ENCODE data around the gene CRYL1. TPM values are rescaled to one million over a fixed set of nuclear protein-coding genes. Genes with fewer than 3 reads are reported as not detected.
A peak's percentile ranks its signal among the peaks of the same experiment; 100 is the strongest.

CRYL1 gene
- total and polyA plus RNA-seq, 2 of the 13 experiments (the other 11 are each of a cell fraction or from before 2014, with no cell fraction given), result 57.2 to 115 TPM

DNA sequence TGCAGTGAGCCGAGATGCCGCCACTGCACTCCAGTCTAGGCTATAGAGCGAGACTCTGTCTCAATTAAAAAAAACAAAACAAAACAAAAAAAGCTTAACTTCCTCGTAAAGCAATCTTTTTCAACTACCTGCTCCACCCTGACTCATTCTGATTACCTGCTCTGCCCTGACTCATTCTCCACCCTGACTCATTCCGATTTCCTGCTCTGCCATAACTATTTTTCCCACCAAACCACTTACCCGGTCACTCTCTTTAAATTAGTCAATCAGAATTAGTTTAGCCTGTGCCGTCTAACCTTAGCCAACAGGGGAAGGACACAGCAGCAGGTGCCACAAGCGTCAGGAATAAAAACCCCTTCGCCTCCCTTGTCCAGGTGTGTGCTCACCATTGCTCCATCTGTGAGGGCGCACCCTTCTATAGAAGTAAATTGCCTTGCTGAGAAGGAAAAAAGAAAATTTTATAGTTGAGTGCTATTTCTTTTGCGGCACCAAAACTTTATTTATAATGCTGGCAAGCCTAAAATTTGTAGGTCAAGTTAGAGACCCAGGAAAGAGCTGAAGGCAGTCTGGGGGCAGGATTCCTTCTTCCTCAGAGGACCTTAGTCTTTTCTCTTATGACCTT, 39.6 kb upstream of the CRYL1 start (continued):
- TF ChIP-seq, protein P1, sequence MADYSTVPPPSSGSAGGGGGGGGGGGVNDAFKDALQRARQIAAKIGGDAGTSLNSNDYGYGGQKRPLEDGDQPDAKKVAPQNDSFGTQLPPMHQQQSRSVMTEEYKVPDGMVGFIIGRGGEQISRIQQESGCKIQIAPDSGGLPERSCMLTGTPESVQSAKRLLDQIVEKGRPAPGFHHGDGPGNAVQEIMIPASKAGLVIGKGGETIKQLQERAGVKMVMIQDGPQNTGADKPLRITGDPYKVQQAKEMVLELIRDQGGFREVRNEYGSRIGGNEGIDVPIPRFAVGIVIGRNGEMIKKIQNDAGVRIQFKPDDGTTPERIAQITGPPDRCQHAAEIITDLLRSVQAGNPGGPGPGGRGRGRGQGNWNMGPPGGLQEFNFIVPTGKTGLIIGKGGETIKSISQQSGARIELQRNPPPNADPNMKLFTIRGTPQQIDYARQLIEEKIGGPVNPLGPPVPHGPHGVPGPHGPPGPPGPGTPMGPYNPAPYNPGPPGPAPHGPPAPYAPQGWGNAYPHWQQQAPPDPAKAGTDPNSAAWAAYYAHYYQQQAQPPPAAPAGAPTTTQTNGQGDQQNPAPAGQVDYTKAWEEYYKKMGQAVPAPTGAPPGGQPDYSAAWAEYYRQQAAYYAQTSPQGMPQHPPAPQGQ (CRISPR knock-in tag; IDR thresholded peaks at IDR 0.05; ENCODE audit: borderline replicate concordance), result no peak
- TF ChIP-seq SATB2 (CRISPR knock-in tag; IDR thresholded peaks at IDR 0.05), result no peak
- 0 out of 2 replicates have a peak, but pooled peaks have one; percentile 21 for TF ChIP-seq FOSL2 (CRISPR knock-in tag; IDR thresholded peaks at IDR 0.05)
- no peak for TF ChIP-seq SMARCC2 (IDR thresholded peaks at IDR 0.05)
- no peak for TF ChIP-seq ZSCAN9 (CRISPR knock-in tag; IDR thresholded peaks at IDR 0.05; ENCODE audit: borderline replicate concordance)

DNA sequence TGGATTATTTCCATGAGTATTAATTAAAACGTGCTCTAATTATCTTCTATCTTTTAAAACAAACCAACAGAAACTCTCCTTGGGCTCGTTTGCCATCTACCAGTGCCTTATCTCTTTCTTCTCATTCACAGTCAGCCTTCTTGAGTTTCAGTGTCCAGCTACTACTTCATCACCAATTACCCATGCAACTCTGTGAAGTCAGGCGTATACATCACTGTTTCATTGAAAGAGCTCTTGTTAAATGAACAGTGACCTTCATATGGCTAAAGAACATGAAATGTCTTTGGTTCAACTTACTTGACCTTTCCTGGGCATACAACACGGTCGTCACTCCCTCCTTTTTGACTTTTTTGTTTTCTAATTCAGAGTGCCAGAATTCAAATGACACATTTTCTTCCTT, 36.1 kb upstream of the CRYL1 start:
- no peak for DNase-seq (ENCODE audit: low spot score)
- no peak overlapping the region for H3K9ac ChIP-seq (ENCODE audit: insufficient read depth, low read depth, low read length)
- ATAC-seq, result no peak
- 83% methylated on average over 5 of the region's 5 CpGs for WGBS (ENCODE audit: low lambda C conversion rate)
- no peaks in the 10 kb centered on the region for H4K20me1 ChIP-seq (ENCODE audit: insufficient read depth, low read length)
- H3K9me3 ChIP-seq (ENCODE audit: low read length), result peaks cover 8% of the 10 kb centered on the region; the same call in 1 of the 2 replicates
- FAIRE-seq, result no peak
- H3K4me2 ChIP-seq (ENCODE audit: low read depth, low read length), result no peak overlapping the region
- ChIA-PET POLR2A (interaction anchor here (1.5 to 2.0 kb wide), 2 partner anchors 36 to 57 kb away, joined by 3 to 4 read pairs; partner anchors contain the start of gene CRYL1), CTCF (ENCODE audit: low intra/inter-chr PET ratio, low total read pairs) (no interaction called here)
- no peaks in the 10 kb centered on the region for H3K79me2 ChIP-seq (ENCODE audit: insufficient read depth, low read length)
- intact Hi-C loops (cut with micrococcal nuclease; ENCODE audit: unreplicated experiment), result no loop called here
- no peaks in the 10 kb centered on the region for H3K36me3 ChIP-seq (replicated peaks in 1 of 2; ENCODE audit: control insufficient read depth in 1 of 2, insufficient read depth in 2 of 2, low read length in 2 of 2)
- no TSS peak for BruUV-seq (replicated peaks)
- in situ Hi-C loops (cut with HindIII; ENCODE audit: extremely low pct_ligation_motif_present, low pct_unique_long_range_greater_than_20kb), result no loop called here
- peak overlapping the region; percentile 92 for H3K27ac ChIP-seq (ENCODE audit: extremely low read length, insufficient read depth, low read length)
- peaks cover 62% of the 10 kb centered on the region for H3K4me1 ChIP-seq (ENCODE audit: insufficient read depth, low read length)
- no peak overlapping the region for H3K4me3 ChIP-seq (replicated peaks in 1 of 3; ENCODE audit: insufficient read depth in 1 of 3, low read depth in 2 of 3, low read length in 3 of 3)
- no peaks in the 10 kb centered on the region for H3K27me3 ChIP-seq (ENCODE audit: control insufficient read depth in 1 of 2, insufficient read depth in 2 of 2, low read length in 2 of 2)
- peak overlapping the region; percentile 67 for H2AFZ ChIP-seq (ENCODE audit: low read length)
- TF ChIP-seq, protein P2, sequence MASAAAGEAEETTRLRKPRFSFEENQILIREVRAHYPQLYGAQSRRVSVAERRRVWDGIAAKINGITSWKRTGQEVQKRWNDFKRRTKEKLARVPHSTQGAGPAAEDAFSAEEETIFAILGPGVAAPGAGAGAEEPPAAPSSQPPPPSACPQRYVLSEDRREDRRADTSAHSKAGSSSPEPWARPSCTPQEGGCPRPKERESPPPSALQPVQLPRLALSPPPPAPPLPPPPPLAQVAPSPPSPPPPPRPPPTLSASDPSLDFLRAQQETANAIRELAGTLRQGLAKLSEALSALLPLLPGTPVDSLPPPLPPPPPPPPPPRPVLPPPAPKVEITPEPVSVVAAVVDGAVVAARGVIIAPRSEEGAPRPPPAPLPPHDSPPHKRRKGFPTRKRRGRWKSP (CRISPR knock-in tag; IDR thresholded peaks at IDR 0.05), result no peak
- TF ChIP-seq ZNF883 (CRISPR knock-in tag; IDR thresholded peaks at IDR 0.05; ENCODE audit: not compliant biosample characterization) (no peak), ZNF567 (CRISPR knock-in tag; IDR thresholded peaks at IDR 0.05; ENCODE audit: borderline replicate concordance) (no peak), EZH2 (conservative IDR thresholded peaks at IDR 0.05; ENCODE audit: low read depth, low read length) (no peak), DMAP1 (CRISPR knock-in tag; IDR thresholded peaks at IDR 0.05) (no peak), FIP1L1 (IDR thresholded peaks at IDR 0.05; ENCODE audit: borderline replicate concordance, insufficient read depth, low read depth, low read length) (no peak), KDM4B (CRISPR knock-in tag; IDR thresholded peaks at IDR 0.05) (no peak), RBM22 (optimal IDR thresholded peaks at IDR 0.05; ENCODE audit: low read length) (no peak), ETV5 (CRISPR knock-in tag; IDR thresholded peaks at IDR 0.05; ENCODE audit: borderline replicate concordance) (no peak)
- TF ChIP-seq, protein P3, sequence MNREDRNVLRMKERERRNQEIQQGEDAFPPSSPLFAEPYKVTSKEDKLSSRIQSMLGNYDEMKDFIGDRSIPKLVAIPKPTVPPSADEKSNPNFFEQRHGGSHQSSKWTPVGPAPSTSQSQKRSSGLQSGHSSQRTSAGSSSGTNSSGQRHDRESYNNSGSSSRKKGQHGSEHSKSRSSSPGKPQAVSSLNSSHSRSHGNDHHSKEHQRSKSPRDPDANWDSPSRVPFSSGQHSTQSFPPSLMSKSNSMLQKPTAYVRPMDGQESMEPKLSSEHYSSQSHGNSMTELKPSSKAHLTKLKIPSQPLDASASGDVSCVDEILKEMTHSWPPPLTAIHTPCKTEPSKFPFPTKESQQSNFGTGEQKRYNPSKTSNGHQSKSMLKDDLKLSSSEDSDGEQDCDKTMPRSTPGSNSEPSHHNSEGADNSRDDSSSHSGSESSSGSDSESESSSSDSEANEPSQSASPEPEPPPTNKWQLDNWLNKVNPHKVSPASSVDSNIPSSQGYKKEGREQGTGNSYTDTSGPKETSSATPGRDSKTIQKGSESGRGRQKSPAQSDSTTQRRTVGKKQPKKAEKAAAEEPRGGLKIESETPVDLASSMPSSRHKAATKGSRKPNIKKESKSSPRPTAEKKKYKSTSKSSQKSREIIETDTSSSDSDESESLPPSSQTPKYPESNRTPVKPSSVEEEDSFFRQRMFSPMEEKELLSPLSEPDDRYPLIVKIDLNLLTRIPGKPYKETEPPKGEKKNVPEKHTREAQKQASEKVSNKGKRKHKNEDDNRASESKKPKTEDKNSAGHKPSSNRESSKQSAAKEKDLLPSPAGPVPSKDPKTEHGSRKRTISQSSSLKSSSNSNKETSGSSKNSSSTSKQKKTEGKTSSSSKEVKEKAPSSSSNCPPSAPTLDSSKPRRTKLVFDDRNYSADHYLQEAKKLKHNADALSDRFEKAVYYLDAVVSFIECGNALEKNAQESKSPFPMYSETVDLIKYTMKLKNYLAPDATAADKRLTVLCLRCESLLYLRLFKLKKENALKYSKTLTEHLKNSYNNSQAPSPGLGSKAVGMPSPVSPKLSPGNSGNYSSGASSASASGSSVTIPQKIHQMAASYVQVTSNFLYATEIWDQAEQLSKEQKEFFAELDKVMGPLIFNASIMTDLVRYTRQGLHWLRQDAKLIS (CRISPR knock-in tag; IDR thresholded peaks at IDR 0.05), result no peak
- TF ChIP-seq, protein P4, sequence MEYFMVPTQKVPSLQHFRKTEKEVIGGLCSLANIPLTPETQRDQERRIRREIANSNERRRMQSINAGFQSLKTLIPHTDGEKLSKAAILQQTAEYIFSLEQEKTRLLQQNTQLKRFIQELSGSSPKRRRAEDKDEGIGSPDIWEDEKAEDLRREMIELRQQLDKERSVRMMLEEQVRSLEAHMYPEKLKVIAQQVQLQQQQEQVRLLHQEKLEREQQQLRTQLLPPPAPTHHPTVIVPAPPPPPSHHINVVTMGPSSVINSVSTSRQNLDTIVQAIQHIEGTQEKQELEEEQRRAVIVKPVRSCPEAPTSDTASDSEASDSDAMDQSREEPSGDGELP (IDR thresholded peaks at IDR 0.05; ENCODE audit: borderline replicate concordance, low read depth), result no peak

All from HepG2 (cell line).